Renal pelvis (tissue), 4 donors: Measurements from ENCODE around the gene LIF. TPM values are rescaled to one million over a fixed set of nuclear protein-coding genes. Genes with fewer than 3 reads are reported as not detected.

Experiments used
- DNase-seq: peaks from one replicate; pipeline ENCODE4 v3.0.0-alpha.2; 2013
- polyA plus RNA-seq, 3 donors: library from polyadenylated mRNA; unstranded; fragments of 120-200 nt; gene quantifications; one replicate each; pipeline ENCODE4 v1.2.1, GENCODE V29; 2013; ENCODE audit not compliant: insufficient read length in 3 of 3

LIF gene
- polyA plus RNA-seq, 3 donors = 2.2 to 3.4 (median 3.0) TPM

DNA sequence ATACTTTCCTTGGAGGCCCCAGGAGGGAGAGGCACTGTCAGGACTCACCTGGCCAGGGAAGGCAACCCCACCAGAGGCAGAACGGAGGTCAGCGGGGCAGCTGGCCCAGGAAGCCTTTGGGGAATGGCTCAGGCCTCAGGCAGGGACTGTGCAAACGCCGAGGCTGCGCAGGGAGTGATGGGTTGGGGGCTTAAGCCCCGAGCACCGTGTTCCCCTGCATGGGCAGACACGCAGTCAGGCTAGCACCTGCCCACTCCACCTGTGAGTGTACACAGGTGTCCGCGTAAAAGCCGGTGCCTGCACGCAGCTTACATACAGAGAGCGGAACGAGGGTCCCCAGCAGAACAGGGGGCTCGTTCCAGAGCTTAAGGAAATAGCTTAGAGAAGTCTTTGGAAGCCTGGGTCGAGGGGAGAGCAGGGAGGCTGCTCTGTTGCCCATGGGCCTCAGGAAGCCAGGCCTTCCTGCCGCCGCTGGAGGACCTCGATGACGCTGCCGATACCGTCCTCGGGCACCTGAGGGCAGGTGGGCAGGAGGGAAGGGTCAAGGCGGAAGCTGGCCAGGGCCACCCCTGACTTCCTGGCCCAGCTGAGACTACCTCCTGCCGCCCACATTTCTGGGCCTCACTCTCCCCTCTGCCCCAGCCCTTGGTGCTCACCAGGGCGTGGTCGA is 38.8 kb upstream of the LIF start:
- DNase-seq = no peak

DNA sequence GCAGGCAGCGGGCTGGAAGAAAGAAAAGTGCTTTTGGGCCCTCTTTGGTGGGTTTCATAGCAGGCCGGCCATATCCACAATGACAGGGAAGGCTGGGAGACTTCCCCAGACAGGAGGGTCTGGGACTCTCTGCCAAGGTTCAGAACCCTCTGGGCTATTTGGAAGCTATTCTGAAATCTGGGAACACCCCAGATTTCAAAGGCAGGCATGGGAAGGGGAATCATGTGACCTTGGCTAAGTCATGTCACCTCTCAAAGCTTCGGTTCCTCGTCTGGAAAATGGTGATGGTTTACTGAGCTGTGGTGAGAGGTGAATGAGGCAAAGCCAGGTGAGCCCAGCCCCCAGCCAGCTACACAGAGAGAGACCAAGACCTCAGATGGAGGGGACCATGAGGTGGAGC is 38.1 kb upstream of the LIF start:
- no peak for DNase-seq

DNA sequence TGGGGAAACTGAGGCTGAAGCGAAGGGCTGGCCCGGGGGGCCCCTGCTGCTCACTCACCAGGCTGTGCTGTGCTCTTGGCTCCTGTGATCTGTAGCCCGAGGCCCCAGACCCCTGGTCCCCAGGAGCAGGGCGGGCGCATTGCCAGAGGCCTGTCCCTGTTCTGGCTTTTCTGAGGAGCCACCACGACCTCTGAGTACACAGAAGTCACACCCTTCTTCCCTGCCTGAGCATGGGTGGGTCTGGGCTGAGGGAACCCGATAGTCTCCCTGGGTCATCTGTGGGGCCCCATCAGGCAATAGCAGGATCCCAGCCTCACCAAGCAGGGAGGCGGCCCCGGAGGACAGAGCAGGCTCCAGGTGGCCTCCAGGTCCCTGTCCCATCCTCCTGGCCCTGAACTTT is 37.6 kb upstream of the LIF start:
- DNase-seq = no peak

DNA sequence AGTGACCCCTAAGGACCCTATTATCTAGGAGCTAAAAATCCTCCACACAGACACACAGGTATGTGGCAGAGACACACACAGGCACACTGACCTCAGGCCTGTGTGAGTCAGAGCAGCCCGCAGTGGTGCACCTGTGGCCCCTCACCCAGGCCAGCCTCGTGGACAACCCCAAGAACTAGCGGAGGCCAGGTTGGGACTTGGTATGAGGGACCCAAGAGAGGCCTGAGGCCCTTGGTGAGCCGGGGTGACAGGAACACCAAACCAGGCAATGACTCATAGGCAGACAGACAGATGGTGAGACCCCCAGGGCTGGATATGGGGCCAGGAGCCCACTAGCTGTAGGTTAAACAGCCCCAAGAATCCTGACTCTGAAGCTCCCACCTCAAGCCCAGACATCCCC is 36.8 kb upstream of the LIF start:
- DNase-seq = no peak

DNA sequence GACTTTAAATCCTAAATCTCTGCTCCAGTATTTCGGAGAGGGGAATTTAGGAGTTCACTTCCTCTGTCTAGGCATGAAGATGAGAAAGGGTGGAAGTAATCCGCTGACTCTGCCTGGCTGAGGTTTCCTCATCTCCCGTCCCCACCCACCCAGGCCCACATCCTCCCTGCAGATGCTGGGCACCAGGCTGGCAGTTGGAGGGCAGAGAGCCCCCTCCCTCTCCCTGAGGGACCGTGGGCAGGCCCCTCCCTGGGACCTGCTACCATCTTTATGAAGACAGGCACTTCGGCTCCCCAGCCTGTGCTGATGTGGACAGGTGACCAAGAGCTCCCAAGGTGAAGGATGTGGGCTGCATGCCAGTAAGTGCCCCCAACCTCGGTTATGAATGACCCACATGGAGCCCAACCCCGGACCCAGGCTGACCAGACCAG is 36.1 kb upstream of the LIF start:
- DNase-seq = no peak

DNA sequence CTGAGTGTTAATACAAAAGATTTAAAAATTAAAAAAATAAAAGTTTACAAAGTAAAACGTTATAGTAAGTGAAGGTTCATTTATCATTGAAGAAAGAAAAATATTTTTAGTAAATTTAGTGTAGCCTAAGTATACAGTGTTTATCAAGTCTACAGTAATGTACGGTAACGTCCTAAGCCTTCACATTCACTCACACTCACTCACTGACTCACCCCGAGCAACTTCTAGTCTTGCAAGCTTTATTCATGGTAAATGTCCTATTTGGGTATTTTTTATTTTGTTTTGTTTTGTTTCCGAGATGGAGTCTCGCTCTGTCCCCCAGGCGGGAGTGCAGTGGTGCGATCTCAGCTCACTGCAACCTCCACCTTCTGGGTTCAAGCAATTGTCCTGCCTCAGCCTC is 33.9 kb upstream of the LIF start:
- no peak for DNase-seq

DNA sequence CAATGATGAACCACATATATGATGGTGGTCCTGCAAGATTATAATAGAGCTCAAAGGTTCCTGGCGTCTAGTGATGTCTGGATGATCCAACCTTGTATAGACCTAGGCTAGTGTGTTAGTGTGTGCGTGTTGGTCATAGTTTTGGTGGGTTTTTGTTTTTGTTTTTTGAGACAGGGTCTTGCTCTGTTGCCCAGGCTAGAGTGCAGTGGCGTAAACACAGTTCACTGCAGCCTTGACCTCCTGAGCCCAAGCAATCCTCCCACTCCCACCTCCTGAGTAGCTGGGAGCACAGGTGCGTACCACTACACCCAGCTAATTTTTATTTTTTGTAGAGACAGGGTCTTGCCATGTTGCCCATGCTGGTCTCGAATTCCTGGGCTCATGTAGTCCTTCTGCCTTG is 33.4 kb upstream of the LIF start:
- no peak for DNase-seq

DNA sequence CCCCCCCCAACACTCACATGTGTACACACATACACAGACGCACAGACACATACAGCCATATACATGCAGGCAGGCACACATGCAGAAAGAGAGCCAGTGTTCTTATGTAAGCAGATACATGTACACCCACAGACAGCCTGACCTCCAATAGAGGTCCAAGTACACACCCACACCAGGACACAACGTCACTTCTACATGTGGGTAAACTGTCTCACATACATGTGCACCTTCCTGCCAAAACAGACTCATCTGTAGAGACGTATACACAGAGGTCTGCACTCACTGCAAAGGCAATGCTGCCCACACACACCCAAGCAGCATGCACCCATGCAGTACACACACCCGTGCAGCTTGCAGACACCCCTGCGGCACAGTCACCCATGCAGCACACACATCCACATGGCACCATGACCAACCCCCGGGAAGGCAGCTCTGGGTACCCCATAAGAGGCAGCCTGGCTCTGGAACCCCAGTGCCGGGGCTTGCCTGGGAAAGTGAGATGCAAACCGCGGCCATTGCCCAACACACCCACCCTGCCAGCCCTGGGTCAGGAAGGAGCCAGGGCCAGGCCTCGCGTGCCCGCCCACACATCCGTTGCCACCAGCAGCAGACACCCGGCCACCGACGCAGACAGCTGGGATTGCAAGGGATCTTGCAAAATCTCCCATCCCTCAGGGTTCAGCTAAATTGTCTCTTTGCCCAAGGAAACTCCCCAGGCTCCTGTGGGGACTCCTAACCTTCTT is 32.7 kb upstream of the LIF start:
- DNase-seq = no peak

DNA sequence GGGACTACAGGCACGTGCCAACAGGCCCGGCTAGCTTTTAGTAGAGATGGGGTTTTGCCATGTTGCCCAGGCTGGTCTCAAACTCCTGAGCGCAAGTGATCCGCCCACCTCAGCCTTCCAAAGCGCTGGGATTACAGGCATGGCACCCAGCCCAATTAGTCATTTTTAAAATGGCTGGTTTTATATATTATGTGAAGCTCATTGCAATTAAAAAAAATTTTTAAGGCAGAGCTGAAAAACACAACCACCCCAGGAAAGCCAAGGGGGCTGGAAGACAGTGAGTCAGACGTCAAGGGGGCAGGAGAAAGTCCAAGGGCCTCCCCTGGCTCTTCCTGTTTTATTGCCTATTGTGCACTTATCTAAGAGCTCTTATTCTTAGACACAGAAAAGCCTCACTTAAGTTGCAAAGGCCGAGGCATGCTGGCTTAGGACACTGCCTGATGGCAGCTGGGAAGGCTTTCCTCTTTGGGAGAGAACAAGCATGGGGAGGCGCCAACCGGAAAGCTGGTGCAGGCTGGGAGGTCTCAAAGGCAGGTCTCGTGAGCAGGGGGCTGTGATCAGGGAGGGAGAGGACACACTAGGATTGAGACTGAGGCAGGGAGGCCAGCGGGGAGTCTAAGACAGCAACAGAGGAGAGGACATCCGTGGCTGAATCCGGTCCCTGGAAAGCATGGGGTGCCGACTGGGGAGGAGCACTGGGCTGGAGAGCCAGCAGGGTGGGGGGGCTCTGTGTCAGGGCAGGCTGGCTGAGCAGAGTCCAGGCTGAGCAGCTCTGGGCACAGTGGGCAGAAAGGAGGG is 31.2 kb upstream of the LIF start:
- DNase-seq = no peak

DNA sequence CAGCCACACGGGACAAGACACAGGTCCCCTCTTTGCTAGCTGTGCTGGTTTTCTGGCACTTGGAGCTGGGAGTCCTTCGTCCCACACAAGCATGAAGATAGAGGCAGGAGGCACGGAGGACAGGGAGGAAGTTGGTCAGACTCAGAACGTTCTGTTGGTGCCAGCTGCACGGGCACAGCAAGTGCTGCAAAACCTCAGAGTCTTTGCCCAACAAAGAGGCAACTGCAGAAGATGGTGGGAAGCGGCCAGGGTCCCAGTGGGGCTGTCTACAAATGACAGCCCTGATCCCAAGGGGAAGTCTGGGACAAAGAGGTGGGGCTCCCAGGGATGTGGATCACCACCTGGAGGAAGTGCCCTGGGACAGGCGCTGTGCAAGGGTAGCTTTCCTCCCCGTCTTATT is 29.5 kb upstream of the LIF start:
- no peak for DNase-seq

DNA sequence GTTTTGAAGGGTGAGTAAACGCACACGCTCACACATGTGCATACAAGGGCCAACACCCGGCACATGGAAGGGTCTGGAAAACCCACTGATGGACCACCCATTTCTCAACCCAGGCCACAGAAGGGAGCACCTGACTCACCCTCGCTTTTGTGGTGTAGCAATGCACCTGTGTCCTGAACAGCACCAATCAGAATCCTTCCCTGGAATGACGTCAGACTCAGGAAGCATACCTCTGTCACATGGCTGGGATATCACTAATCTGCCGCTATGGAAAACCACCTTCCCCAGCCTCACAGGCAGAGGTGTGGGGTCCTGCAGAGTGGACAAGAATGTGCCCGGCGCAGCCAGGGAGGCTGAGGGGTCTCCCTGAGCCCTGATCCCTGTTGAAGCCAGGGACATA is 29.1 kb upstream of the LIF start:
- no peak for DNase-seq

DNA sequence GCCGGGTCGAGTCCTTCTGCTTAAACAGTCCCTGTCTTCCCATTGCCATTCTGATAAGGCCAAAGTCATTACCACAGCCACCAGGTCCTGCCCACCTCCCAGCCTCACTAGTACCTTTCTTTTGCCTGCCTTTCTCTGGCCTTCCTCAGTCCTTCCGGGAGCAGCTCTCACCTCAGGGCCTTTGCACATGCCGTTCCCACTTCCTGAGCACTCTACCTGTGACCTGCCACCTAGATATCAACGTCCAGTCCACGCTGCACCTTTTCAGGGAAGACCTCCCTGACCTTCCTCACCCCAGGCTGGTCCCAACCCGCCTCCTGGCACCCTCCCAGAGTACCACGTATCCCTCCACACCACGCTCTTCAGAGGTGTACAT is 27.9 kb upstream of the LIF start:
- no peak for DNase-seq

DNA sequence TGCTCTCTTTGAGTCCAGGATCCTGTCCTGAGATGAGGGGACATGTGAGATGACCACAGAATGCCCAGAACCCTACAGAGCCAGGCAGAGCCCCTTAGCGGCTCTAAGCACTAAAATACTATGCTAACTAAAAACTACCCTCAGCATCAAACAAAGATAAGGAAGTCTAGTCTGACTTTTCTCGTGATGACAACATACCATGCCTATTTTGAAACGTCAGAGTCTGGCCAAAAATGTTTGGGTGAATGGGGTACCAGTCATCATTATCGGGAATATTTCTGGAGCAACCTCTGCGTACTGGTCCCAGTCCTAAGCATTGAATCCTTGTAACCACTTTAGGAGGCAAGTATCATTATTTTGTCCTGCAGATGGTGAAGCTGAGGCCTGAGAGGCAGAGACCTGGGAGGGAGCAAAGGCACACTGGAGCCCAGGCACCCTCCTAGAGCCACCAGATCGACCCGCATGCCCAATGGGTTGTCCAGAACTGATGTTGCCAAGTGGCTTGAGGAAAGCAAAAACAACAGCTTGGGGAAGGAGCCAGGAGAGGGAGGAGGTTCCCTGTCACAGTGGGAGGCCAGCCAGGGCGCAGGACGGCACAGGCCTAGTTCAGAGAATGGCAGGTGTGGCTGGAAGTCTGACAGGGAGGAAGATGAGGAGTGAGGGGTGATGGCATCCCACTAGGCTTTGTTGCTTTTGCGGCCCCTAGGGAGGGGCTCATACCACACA is 27.3 kb upstream of the LIF start:
- no peak for DNase-seq

DNA sequence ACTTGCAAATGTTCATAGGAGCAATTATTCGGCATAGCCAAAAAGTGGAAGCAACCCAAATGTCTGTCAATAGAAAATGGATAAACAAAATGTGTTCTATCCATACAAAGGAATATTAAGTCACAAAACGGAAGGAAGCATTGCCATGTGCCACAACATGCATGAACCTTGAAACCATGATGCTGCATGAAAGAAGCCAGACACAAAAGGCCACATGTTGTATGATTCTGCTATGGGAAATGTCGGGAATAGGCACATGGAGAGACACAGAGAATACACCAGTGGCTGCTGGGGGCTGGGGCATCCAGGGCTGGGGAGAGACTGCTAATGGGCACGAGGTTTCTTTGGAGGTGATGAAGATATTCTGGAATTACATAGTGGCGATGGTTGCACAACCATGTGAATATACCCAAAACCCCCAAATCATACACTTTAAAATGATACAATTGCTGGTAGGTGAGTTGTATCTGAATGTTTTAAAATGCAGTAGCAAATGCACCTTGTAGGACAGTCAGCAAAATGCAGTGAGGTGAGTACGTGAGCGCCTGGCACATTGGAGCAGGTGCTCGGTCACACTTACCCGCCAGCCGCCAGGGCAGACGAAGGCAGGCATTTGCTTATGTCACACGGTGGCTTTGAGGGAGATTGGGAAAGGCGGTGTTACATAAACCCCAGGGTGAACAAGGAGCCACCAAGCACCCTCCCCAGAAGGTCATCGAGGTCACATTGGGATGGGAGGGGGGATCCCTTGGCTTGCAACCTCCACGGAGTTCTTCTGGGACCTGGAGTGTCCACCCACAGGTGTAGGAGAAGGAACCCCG is 26.4 kb upstream of the LIF start:
- DNase-seq = no peak

DNA sequence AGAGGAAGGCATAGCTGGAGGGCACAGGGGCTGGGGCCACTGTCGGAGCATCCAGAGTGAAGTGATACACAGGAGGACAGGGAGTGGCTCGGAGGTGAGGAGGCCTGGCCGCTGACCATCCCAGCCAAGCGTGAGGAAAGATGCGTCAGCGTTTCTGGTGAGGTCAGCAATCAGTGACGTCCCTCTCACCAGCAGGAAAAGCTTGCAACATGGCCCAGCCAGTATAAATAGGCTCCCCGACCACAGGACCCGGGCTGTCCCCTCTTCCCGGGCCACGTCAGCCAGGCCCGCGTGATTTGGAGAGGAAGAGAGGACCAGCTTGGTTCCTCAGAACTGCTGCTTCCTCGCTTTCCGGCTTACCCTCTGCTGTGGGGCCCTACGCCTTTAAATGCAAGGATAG is 24.3 kb upstream of the LIF start:
- no peak for DNase-seq

DNA sequence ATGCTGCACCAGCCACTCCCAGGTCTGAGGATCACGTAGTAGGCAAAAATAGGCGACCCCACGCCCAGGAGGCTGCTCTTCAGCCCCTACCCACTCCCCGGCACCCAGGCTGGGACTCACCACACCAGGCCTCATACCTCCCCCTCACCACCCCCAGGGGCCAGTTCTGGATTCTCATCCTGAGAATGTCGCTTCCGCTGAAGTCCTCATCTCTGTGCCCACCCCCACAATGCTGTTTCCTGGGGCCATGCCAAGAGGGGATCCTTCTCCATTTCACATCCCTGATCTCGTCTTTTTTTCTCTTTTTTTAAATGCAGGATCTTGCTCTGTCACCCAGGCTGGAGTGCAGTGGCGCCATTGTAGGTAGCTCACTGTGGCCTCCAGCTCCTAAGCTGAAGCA is 21.8 kb upstream of the LIF start:
- no peak for DNase-seq

DNA sequence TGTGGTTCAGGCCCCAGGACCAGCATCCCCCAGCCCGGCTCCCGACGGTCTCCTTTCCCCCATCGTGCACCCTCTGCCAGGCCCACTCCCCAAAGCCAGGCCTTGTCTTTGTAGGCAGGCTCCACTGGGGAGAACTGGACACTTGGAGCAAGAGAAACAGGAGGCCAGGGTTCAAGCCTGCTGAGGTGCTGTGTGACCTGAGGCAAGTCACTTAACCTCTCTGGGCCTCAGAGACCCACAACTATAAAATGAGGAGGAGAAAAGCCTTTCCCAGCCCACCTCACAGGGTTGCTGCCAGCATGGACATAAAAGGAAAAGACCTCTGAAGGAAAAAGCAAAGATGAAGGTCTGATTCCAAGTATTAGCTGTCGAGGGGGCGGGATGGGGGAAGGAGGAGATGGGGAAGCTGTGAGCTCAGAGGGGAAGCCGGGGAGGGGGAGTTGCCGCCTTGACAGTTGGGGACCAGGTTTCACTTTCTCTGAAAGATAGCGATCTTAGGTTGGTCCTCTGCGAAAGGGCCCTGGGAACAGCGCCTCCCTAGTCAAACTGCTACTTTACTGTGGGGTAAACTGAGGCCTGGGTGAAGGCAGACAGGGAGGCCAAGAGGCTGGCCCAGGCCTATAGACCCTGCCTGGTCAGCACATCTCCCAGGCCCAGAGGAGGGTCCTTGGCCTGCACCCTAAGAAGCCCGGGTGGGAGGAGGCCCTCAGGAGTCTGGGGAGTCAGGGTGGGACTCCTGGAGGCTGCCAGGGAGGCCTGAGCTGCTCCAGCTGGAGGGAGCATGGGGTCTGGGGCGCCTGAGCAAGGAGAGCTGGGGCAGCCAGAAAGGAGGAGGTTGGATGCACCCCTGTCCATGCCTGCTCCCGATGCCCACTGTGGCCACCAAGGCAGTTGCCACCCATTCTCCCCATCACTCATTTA is 21.1 kb upstream of the LIF start:
- DNase-seq = no peak

DNA sequence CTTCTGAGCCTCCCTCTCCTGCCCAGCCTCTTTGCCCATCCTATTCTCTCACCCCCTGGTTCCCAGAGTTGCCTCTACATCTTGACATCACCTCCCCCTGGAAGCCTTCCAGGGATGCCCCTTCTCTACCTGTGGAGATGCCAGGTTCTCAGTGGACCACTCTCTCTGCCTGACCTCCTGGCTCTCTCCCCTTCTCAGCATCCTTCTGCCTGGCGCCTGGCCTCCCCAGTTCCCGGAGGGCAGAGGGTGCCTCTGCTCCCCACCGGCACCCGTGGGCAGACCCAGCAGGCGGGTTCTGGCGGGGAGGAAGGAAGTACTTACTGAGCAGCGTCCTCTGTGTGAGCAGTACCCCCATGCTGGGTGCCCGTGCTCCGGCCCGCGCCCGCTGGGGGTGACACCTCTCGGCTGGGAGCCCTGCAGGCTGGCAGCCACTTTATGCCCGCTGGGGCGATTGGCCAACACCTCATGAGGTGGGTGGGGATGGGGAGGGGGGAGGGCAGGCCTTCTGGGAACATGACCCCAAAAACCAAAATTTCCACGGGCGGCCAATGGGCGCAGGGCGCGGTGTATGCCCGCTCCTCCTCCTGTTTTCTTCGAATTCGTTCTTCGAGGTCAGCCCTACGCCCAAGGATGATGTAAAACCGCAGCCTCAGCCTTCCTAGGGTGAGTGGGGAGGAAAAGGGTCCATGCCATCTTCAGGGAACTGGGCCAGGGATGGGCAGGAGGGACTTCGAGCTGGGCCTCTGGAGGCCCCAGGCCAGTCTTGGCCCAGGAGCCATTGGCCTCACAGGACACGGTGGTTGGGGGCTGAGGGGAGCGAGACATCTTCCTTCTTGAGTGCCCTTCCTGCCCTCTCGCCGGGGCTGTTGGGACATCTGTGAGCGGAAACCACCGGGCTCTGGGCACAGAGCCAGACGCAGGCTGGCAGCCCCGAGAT is 20.2 kb upstream of the LIF start, which contains the start of gene OSM:
OSM (minus strand) TSS at position 407 of the 937 bp plus-strand sequence; CDS start at position 355, 52 bp downstream.
- no peak for DNase-seq

DNA sequence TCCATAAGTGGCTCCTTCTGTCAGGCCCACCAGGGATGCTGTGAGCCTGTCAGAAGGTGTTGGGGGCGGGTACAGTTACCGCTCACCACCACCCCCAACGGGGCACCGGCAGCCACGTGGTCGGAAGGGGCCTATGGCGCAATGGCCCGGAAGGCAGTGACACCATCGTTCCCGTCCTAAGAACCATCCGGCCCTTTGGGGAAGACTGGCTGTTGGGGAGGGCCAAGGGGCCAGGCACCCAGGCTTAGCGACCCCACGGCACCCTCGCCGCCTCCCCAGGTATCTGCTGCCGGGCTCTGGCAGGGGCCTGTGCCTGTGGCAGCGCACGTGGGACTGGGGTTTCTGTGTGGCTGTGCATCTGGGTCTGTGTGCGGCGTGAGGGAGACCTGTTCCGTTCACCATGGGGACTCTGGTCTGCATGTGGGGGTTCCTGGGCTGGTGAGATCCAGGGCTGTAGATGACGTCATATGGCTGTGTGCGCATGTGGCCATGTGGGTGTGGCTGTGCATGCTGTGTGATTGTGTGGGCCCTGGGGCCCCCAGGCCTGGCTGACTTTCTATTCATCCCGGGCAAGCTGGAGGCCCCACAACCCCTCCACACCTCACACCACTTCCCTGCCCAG is 19.4 kb upstream of the LIF start:
- DNase-seq = no peak
